ENCODE results near the gene LYPD6B. TPM values are rescaled to one million over a fixed set of nuclear protein-coding genes. Genes with fewer than 3 reads are reported as not detected.
A peak's percentile ranks its signal among the peaks of the same experiment; 100 is the strongest.

The LYPD6B gene
- total RNA-seq, 1 experiment from 2014 or later: 2.0 TPM

DNA sequence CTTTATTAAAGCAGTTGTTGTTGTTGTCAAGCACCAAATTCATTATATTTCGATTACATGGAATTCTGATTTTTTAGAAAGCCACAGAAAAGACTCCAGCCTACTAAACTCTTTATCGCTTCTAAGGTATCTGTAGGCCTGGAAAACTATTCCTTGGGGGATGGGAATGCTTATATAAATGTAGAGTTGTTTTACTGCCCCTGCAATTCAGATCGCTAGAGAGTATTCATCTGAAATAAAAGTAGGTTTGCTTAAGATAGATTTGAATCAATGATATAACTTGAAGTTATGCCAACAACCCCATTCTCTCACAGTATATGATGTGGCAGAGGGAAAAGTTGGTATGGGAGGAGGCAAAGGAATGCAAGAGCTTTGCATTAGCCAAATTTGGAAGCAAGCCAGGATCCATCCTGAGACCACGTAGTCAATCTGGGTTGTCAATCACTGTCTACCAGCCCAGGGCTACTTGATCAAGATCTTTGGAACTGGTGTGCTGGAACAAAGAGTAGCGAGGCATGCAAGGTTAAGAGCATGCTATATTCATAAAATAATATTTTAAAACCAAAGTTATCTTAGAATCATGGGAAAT is 95.9 kb downstream of the LYPD6B start:
- BruUV-seq (replicated peaks): no TSS peak
- DNase-seq: peak; percentile 4
- CTCF ChIA-PET: no interaction called here

DNA sequence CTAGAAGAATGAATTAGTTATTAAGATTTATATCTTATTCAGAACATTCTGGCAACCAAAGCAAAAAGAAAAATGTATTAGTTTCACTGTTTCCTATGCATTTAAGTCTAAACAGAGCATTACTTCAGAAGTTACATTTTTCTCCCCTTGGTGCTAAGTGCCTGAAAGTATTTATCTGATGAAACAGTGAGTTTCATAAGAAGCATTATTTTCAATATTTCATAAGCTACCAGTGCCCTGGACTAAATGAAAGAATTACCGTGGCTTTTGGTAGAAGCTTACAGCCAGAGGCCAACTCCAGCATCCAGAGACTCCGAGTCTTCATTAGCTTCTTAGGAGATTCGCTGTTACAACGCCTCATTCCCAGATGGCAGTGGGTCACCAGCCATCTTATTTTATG is 97.6 kb downstream of the LYPD6B start:
- no peaks in the 10 kb centered on the region for H3F3A ChIP-seq (ENCODE audit: low read length, unreplicated experiment)
- H3K27ac ChIP-seq (ENCODE audit: low read length): no peak overlapping the region
- POLR2A ChIA-PET (ENCODE audit: unreplicated experiment): no interaction called here
- no peak overlapping the region for H3K9ac ChIP-seq (ENCODE audit: low read length)
- DNase-seq (no peak), ATAC-seq (no peak)
- no peak for TF ChIP-seq EZH2 (IDR thresholded peaks at IDR 0.05; ENCODE audit: low read length, unreplicated experiment)
- TF ChIP-seq, protein P1, sequence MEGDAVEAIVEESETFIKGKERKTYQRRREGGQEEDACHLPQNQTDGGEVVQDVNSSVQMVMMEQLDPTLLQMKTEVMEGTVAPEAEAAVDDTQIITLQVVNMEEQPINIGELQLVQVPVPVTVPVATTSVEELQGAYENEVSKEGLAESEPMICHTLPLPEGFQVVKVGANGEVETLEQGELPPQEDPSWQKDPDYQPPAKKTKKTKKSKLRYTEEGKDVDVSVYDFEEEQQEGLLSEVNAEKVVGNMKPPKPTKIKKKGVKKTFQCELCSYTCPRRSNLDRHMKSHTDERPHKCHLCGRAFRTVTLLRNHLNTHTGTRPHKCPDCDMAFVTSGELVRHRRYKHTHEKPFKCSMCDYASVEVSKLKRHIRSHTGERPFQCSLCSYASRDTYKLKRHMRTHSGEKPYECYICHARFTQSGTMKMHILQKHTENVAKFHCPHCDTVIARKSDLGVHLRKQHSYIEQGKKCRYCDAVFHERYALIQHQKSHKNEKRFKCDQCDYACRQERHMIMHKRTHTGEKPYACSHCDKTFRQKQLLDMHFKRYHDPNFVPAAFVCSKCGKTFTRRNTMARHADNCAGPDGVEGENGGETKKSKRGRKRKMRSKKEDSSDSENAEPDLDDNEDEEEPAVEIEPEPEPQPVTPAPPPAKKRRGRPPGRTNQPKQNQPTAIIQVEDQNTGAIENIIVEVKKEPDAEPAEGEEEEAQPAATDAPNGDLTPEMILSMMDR (conservative IDR thresholded peaks at IDR 0.05; ENCODE audit: low read depth, low read length): no peak
- TF ChIP-seq EZH2phosphoT487 (IDR thresholded peaks at IDR 0.05; ENCODE audit: borderline replicate concordance, low read length): no peak
- CTCF ChIA-PET: no interaction called here
- H3K4me1 ChIP-seq (ENCODE audit: insufficient read depth, low read length): no peaks in the 10 kb centered on the region
- H3K4me2 ChIP-seq (ENCODE audit: low read length): no peak overlapping the region
- peaks cover 44% of the 10 kb centered on the region for H3K27me3 ChIP-seq (ENCODE audit: low read length)
- H2AFZ ChIP-seq (ENCODE audit: low read length): no peak overlapping the region
- intact Hi-C loops (cut with micrococcal nuclease): no loop called here
- no peaks in the 10 kb centered on the region for H3K36me3 ChIP-seq (ENCODE audit: low read depth, low read length)
- BruUV-seq (replicated peaks): no TSS peak
- no peaks in the 10 kb centered on the region for H3K9me3 ChIP-seq (ENCODE audit: low read length)
- H3K4me3 ChIP-seq (ENCODE audit: low read length): no peak overlapping the region
- no peaks in the 10 kb centered on the region for H4K20me1 ChIP-seq (ENCODE audit: low read length)
- no peaks in the 10 kb centered on the region for H3K9me2 ChIP-seq (replicated peaks; ENCODE audit: low read length)
- H3K79me2 ChIP-seq (ENCODE audit: low read length): no peaks in the 10 kb centered on the region

More for the DNA sequence above, 95.9 kb downstream of the LYPD6B start:
- no peaks in the 10 kb centered on the region for H3K4me1 ChIP-seq (ENCODE audit: insufficient read depth, low read length)
- no peak overlapping the region for H2AFZ ChIP-seq (ENCODE audit: low read length)
- intact Hi-C loops (cut with micrococcal nuclease): no loop called here
- H3K79me2 ChIP-seq (ENCODE audit: low read length): no peaks in the 10 kb centered on the region
- no peak overlapping the region for H3K4me3 ChIP-seq (ENCODE audit: low read length)
- POLR2A ChIA-PET (ENCODE audit: unreplicated experiment): no interaction called here
- H3K9ac ChIP-seq (ENCODE audit: low read length): no peak overlapping the region
- no peak for ATAC-seq
- no peaks in the 10 kb centered on the region for H3K36me3 ChIP-seq (ENCODE audit: low read depth, low read length)
- H3K27me3 ChIP-seq (ENCODE audit: low read length): peaks cover 36% of the 10 kb centered on the region
- no peaks in the 10 kb centered on the region for H4K20me1 ChIP-seq (ENCODE audit: low read length)
- H3K4me2 ChIP-seq (ENCODE audit: low read length): no peak overlapping the region
- no peak for TF ChIP-seq EZH2phosphoT487 (IDR thresholded peaks at IDR 0.05; ENCODE audit: borderline replicate concordance, low read length)
- no peak for TF ChIP-seq EZH2 (IDR thresholded peaks at IDR 0.05; ENCODE audit: low read length, unreplicated experiment)
- TF ChIP-seq, protein P1 (conservative IDR thresholded peaks at IDR 0.05; ENCODE audit: low read depth, low read length): no peak
- no peaks in the 10 kb centered on the region for H3K9me3 ChIP-seq (ENCODE audit: low read length)
- H3F3A ChIP-seq (ENCODE audit: low read length, unreplicated experiment): no peaks in the 10 kb centered on the region
- no peak overlapping the region for H3K27ac ChIP-seq (ENCODE audit: low read length)
- H3K9me2 ChIP-seq (replicated peaks; ENCODE audit: low read length): no peaks in the 10 kb centered on the region

DNA sequence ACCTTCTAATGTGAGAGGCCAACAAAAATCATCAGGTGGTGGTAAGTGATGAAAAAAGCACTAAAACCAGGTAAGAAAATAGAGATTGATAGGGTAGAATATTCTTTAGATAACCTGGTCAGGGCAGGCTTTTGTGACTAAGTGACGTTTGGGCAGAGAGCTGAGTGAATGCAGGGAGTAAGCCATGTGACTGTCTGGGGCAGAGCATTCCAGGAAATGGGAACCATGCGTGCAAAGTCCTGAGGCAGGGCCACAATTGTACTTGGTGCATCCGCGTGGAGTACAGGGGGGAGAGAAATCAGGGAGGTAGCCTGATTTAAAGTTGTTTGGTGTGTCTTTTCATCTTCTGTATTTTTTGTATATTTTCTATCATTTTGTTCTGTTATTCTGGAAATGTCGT is 102.5 kb downstream of the LYPD6B start:
- no peaks in the 10 kb centered on the region for H3F3A ChIP-seq (ENCODE audit: low read length, unreplicated experiment)
- TF ChIP-seq, protein P1 (conservative IDR thresholded peaks at IDR 0.05; ENCODE audit: low read depth, low read length): no peak
- no peak for TF ChIP-seq EZH2phosphoT487 (IDR thresholded peaks at IDR 0.05; ENCODE audit: borderline replicate concordance, low read length)
- TF ChIP-seq EZH2 (IDR thresholded peaks at IDR 0.05; ENCODE audit: low read length, unreplicated experiment): no peak
- no peaks in the 10 kb centered on the region for H3K9me3 ChIP-seq (ENCODE audit: low read length)
- no peak overlapping the region for H3K4me2 ChIP-seq (ENCODE audit: low read length)
- no peaks in the 10 kb centered on the region for H3K4me1 ChIP-seq (ENCODE audit: insufficient read depth, low read length)
- no peaks in the 10 kb centered on the region for H3K79me2 ChIP-seq (ENCODE audit: low read length)
- no peak overlapping the region for H2AFZ ChIP-seq (ENCODE audit: low read length)
- DNase-seq (peak; percentile 10), ATAC-seq (no peak)
- ChIA-PET CTCF (no interaction called here), POLR2A (ENCODE audit: unreplicated experiment) (no interaction called here)
- H3K27ac ChIP-seq (ENCODE audit: low read length): no peak overlapping the region
- no peaks in the 10 kb centered on the region for H4K20me1 ChIP-seq (ENCODE audit: low read length)
- H3K27me3 ChIP-seq (ENCODE audit: low read length): peaks cover 55% of the 10 kb centered on the region
- intact Hi-C loops (cut with micrococcal nuclease): no loop called here
- no peaks in the 10 kb centered on the region for H3K9me2 ChIP-seq (replicated peaks; ENCODE audit: low read length)
- no peaks in the 10 kb centered on the region for H3K36me3 ChIP-seq (ENCODE audit: low read depth, low read length)
- H3K4me3 ChIP-seq (ENCODE audit: low read length): no peak overlapping the region
- no peak overlapping the region for H3K9ac ChIP-seq (ENCODE audit: low read length)
- no TSS peak for BruUV-seq (replicated peaks)

Data from PC-3 (cell line).